ENCODE results near the gene EVPLL.
"Not testable (repeated sequence)": the region's sequence is repeated elsewhere in the genome, so short reads cannot be mapped to it uniquely, and the experiment has no call there.

Gene EVPLL

GRCh38 chr17:18423015-18423414 is 45.4 kb downstream of the EVPLL start:
- DNase-seq (ENCODE audit: low read depth in 2 of 3, low spot score in 1 of 3) = not testable (repeated sequence)

GRCh38 chr17:18425593-18425992 is 48.0 kb downstream of the EVPLL start:
- DNase-seq (ENCODE audit: low read depth in 2 of 3, low spot score in 1 of 3) = not testable (repeated sequence)

- not testable (repeated sequence) for DNase-seq (ENCODE audit: low read depth in 2 of 3, low spot score in 1 of 3)
Observed at GRCh38 chr17:18426639-18427038, 49.1 kb downstream of the EVPLL start.

- not testable (repeated sequence) for DNase-seq (ENCODE audit: low read depth in 2 of 3, low spot score in 1 of 3)
Observed at GRCh38 chr17:18432206-18432605, 54.6 kb downstream of the EVPLL start.

All from stimulated activated CD4-positive, alpha-beta T cell treated with anti-CD3 and anti-CD28 coated beads, Interleukin-12 subunit alpha, Interleukin-12 subunit beta, amount 100 ng/mL, for 48 hours (primary cell).